ENCODE measurements around the gene SPAG5.

SPAG5 gene

GRCh38 chr17:28641579-28641978, 42.8 kb upstream of the SPAG5 start:
- H3K4me3 ChIP-seq (replicated peaks; ENCODE audit: low read depth, low read length): no peak overlapping the region
- no peak for TF ChIP-seq CTCF (IDR thresholded peaks at IDR 0.05; ENCODE audit: low read depth, low read length, missing control alignments)
- no peak for DNase-seq (ENCODE audit: extremely low read depth, low read depth)

- no peak for DNase-seq (ENCODE audit: extremely low read depth, low read depth)
- no peak for TF ChIP-seq CTCF (IDR thresholded peaks at IDR 0.05; ENCODE audit: low read depth, low read length, missing control alignments)
- no peak overlapping the region for H3K4me3 ChIP-seq (replicated peaks; ENCODE audit: low read depth, low read length)
Measured at GRCh38 chr17:28635506-28635905, 36.7 kb upstream of the SPAG5 start.

GRCh38 chr17:28634206-28634865, 35.5 kb upstream of the SPAG5 start:
- H3K4me3 ChIP-seq (replicated peaks; ENCODE audit: low read depth, low read length): no peak overlapping the region
- no peak for DNase-seq (ENCODE audit: extremely low read depth, low read depth)
- TF ChIP-seq CTCF (IDR thresholded peaks at IDR 0.05; ENCODE audit: low read depth, low read length, missing control alignments): no peak

GRCh38 chr17:28626818-28627217, 28.0 kb upstream of the SPAG5 start:
- no peak for DNase-seq (ENCODE audit: extremely low read depth, low read depth)
- no peak overlapping the region for H3K4me3 ChIP-seq (replicated peaks; ENCODE audit: low read depth, low read length)
- TF ChIP-seq CTCF (IDR thresholded peaks at IDR 0.05; ENCODE audit: low read depth, low read length, missing control alignments): no peak

GRCh38 chr17:28624148-28624547, 25.3 kb upstream of the SPAG5 start:
- no peak overlapping the region for H3K4me3 ChIP-seq (replicated peaks; ENCODE audit: low read depth, low read length)
- DNase-seq (ENCODE audit: extremely low read depth, low read depth): no peak
- TF ChIP-seq CTCF (IDR thresholded peaks at IDR 0.05; ENCODE audit: low read depth, low read length, missing control alignments): no peak

- no peak overlapping the region for H3K4me3 ChIP-seq (replicated peaks; ENCODE audit: low read depth, low read length)
- no peak for DNase-seq (ENCODE audit: extremely low read depth, low read depth)
- no peak for TF ChIP-seq CTCF (IDR thresholded peaks at IDR 0.05; ENCODE audit: low read depth, low read length, missing control alignments)
Measured at GRCh38 chr17:28623696-28624095, 24.9 kb upstream of the SPAG5 start.

- no peak overlapping the region for H3K4me3 ChIP-seq (replicated peaks; ENCODE audit: low read depth, low read length)
- no peak for DNase-seq (ENCODE audit: extremely low read depth, low read depth)
- TF ChIP-seq CTCF (IDR thresholded peaks at IDR 0.05; ENCODE audit: low read depth, low read length, missing control alignments): no peak
Measured at GRCh38 chr17:28622186-28622585, 23.4 kb upstream of the SPAG5 start.
